Eye (tissue), 1 donor: ENCODE measurements around the gene SCUBE1.

Source experiments
- DNase-seq: peaks from one replicate; pipeline ENCODE4 v3.0.0-alpha.2; 2015

Gene SCUBE1

DNA sequence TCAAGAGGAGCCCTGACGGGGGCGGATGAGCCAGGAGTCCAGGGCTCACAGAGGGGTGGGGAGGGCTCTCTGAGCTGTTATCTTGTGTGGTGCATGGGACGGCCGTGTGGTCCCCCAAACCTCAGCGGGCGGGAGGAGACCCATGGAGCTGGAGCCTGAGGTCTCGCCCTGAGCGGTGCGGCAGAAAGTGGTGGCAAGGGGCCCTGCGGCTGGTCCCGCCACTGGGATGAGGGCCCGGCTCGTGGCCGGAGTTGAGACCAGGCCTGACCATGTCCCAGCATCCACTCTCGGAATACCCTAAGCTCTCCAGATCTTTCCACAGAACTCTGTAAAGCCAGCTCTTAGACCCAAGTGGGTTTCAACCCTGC, 133.7 kb downstream of the SCUBE1 start:
- DNase-seq = no peak

DNA sequence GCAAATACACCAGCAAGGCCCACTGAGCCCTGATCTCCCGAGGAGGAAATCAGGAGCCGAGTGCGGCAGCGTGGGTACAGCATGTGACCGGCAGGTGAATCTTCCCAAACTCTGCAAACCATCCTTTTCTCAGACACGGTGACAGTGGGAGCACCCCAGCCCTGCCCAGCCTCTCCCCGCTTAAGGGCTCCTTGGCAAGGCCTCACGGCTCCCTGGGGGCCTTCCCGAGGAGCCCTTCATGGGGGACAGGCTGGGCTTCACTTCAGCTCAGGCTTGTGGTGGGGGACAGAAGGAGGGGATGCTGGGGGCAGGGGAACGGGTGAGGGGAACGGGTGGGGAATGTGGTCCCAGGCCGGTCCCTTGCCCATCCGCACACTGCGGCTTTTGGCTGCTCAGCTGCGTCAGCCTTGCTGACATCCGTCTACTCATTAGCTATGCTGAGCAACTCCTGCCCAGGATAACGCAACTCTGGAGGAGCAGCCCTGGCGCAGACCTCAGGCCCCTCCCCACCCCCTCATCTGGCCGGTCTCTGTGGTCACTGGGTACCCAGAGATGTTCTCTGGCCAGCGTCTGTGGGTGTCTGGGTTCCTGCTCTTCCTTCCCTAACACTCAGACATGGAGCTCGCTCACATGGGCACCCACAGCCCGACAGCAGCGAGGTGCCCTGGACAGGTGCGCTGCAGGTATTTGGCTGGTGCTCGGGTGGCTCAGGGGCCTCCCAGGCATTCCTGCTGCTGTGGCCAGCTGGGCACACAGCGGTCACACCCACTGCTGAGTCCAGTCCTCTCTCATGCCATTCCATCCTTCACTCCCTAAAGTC, 134.3 kb downstream of the SCUBE1 start:
- no peak for DNase-seq

DNA sequence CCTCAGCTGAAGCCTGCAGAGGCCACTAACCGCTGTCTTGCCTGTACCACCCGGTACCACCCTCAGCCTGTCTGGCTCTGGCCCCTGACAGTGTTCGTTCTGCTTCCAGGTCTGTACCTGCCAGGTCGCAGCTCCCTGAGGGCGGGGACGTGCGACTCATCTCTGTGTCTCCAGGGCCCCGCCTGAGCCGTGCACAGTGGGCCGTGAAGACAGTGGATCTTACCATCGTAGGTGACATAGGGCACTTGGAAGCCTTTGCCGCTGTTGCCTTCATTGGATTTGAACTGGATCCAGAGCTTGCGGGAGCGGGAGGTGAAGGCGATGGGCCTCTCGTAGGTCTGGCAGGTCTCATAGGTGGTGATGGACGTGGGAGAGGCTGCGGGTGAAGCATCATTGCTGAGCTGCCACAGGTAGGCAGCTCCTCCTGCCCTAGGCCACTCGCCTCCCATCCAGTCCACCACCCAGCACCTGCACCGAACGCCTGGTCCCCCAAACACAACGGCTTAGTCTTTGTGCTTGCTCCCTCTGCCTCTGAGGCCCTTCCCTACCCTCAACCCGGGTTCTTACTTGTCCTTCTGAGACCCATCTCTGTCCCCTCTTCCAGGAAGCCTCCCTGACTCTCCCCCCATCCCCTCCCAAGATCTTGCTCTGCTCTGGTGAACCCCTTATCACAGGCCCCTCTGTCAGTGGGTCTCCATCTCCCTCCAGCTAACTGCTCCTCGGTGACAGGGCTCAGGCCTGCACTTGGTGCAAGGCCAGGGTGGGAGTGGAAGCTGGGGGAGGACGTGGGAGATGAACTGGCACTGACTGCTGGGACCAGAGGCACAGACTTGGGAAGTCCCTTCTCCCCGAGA, 135.1 kb downstream of the SCUBE1 start:
- DNase-seq = no peak

DNA sequence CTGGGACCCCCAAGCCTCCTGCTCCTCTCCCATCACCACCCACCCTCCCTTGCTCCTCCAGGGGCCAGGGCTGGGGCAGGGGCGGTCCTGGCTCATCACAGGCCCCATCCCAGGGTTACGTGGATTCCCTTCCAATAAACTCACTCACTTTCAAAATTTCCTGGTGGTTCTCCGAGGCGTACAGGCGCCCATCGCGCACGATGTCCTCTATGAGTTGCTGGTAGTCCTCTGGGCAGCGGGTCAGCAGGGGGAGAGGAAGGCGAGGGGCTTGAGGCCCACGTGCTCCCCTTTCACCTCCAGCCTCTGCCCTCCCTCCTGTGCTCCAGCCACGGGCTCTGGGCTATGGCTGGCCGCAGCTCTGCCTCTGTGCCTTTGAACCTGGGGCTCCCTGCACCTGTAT, 135.8 kb downstream of the SCUBE1 start:
- no peak for DNase-seq

DNA sequence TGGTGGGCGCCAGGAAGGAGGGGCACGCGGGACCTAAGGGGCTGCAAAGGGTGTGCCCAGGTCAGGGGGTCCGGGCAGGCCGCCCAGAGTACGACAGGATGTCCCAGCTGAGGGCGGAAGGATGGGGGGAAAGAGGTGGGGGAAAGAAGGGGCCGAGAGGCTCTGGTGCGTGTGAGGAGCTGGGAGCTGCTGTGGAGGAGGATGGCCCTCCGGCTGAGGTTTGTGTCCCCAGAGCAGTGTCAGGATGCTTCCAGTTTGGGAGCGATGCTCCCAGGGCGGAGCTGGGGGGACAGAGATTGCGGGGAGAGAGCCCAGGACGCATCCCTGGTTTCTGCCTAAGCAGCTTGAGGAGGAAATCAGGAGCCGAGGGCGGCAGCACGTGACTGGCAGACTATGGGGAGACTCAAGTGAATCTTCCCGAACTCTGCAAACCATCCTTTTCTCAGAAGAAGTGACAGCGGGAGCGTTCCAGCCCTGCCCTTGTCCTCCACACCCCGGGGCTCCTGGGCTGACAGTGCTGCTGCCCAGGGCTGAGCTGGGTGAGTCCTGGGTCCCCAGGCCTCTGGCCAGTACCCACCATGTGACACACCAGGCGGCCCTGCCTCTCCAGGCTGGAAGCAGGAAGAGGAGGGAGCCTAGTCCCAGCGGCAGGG, 136.5 kb downstream of the SCUBE1 start:
- no peak for DNase-seq

DNA sequence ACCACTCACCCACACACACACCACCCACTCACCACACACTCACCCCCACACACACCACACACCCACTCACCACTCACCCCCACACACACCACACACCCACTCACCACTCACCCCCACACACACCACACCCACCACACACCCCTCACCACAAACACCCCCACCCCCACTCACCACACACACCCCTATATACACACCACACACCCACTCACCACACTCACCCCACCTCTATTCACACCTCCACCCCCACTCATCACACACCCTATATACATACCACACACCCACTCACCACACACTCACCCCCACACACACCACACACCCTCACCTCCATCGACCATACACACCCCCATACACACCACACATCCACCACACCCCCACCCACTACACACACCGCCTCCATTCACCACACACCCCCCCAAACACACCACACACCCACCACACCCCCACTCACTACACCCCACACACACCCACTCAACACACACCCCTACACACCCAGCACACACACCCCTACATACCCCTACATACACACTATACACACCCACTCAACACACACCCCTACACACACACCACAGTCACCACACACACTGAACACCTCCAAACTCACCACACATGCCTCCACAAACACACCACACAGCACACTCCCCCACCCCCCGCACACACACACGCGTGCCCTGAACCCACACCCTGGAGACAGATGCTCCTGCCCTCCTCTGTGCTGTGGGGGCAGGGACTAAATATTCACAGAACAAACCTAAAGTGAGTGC, 137.2 kb downstream of the SCUBE1 start:
- no peak for DNase-seq

DNA sequence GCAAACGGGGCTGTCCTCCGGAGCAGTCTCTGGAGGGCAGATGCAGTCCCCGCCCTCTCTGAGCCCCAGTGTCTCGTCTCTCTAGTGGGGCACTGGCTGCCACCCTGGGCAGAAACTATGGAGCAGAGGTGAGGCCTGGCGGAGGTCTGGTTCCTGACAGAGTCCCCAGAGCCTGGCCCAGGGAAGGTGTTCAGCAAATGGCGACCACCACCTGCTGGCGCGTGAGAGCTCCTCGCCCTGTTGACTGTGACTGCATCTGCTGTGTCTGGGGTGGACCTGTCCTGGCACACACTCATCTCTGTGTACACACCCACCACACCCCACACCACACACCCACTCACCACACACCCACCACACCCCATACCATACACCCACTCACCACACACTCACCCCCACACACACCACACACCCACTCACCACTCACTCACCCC, 137.9 kb downstream of the SCUBE1 start:
- no peak for DNase-seq

DNA sequence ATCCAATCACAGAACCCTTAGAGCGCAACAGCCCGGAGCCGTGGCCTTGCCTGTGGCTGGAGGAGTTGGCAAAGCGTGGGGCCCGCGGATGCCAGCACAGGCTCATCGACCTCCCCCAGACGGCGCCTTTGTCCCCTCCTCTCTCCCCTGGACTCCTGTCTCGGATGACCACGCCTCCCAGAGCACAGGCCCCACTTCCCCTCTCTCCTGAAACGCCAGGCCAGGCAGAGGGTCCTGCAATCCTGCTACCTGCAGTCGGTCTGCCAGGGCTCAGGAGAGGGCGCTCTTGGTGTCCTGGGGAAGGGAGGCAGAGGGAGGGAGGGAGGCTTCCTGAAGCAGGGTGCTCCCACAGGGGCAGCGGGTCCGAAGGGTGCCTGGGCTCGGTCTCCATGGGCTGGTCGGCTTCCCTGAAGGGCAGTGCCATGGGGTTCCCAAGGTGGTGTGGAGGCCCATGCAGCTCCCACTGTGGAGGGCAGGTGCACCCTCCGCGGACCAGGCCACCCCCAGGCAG, 139.6 kb downstream of the SCUBE1 start:
- DNase-seq = peak; percentile 29

DNA sequence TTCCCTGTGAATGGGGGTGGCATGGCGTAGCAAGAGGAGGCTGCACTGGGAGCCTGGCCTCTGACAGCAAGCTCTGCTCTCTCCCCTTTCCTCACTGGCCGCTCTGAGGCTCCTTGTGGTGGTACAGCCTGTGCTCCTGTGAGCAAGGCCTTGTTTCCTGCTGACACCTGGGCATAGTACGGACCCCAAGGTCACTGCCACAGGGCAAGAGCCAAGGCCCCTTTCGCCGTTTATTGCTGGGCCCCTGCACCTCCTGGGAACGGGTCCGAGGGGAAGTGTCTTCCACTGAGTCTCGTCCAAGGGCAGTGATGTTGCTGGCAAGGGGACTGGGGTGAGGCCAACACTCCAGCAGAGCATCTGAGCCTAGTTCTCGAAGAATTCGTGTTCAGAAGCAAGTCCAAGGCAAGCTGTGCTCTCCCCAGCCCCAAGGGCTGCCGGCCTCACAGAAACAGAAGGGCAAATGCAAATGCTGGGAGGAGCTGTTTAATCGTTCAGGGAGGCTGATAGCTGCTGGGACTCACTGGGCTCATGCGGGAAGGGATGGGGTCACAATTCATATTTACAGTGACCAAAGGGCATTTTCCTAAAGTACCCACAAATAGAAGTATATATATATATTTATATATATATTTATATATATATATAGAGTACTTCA, 140.3 kb downstream of the SCUBE1 start:
- DNase-seq = no peak

DNA sequence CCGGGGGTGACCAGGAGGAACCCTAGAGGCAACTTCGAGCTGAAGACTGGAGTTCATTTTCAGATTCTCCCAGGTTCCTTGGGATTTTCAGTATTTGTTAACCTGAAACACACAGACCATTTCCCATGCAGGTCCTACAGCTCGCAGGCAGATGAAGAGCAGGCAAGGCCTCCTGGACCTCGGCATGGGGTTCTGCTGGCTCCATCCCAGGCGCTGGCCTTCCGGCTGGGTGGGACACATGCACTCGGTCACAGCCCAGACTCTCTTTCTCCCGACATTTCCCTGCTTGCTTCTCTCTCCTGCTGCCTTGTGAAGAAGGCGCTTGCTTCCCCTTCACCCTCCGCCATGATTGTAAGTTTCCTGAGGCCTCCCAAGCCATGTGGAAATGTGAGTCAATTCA, 140.8 kb downstream of the SCUBE1 start:
- DNase-seq = no peak

DNA sequence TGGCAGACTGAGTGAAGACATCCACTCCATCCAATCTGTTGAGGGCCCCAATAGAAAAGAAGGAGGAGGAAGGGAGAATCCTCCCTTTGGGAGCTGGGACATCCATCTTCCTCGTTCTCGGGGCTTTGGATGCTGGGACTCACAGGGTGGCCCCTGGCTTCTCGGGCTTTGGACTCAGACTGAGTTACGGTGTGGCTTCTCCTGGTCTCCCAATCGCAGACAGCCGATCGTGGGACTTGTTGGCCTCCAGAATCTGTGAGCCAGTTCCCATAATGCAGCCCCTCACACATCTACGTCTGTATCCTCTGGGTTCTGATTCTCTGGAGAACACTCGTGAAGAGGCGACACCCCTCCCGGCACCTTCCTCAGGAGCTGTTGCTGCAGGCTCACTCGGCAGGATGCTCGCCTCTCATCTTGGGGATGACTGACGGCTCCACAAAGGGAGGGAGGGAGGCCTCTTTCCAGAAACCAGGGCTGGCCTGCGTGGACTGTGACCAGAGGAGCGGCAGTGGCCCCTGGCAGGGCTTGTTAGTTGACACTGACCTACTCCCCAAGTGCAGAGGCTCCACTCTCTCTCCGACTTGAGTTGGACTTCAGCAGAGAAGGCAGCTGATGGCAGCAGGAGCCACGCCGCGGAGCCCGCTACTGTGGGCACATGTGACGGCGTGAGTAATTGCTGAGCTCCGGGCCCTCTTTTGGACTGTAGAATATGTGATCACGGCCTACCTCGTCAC, 141.5 kb downstream of the SCUBE1 start:
- no peak for DNase-seq

DNA sequence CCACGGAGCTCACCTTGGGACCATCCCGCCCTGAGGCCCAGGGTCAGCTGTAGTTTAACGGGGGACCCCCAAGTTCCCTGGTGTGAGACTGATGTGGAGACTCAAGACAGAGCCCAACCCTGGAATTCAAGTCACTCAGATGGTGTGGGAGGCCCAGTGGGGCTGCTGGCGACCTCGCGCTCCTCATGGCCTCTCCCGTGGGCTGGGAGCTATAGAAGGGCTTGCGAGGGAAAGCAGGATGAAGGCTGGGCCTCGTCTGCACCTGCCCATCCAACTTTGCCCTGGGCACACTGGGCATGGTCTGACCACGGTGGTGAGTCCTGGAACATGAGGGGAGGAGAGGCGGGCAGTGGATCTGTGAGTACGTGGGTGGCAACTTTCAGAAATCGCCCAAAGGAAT, 142.6 kb downstream of the SCUBE1 start:
- no peak for DNase-seq

DNA sequence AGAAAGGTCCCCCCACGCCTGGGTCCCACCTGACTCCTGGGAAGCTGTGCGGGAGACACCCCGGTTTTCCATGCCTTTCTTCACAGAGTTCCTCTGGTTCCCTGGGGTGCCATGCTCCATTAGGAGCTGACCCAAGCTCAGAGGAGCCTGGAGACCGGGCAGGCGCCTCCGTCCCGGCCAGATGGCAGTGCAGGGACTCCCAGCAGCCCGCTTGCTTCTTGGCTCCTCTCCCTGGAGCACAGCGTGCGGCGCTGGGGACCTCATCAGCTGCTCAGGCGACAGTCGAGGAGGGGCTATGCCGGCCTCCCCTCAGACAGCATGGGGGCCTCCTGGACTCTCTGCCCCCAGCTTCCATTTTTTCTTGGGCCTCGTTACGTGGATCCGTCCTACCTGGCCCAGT, 143.1 kb downstream of the SCUBE1 start:
- DNase-seq = no peak

DNA sequence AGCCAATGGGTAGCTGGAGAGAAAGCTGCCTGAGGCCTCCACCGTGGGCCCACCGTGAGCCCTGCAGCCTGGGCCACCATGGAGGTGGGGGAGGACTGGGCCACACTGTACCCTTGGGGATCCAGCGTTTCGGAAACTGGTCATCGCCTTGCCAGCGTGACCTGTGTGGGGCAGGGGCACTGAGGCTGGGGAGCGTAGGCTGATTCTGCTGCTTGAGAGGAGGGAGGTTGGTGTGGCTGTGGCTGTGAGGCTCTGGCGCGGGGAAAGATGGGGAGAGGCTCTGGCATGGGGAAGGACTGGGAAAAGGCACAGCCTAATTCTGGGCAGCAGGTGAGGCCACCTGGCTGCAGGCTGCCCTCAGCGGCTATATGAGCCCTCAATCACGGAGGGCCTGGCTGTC, 143.6 kb downstream of the SCUBE1 start:
- DNase-seq = no peak

DNA sequence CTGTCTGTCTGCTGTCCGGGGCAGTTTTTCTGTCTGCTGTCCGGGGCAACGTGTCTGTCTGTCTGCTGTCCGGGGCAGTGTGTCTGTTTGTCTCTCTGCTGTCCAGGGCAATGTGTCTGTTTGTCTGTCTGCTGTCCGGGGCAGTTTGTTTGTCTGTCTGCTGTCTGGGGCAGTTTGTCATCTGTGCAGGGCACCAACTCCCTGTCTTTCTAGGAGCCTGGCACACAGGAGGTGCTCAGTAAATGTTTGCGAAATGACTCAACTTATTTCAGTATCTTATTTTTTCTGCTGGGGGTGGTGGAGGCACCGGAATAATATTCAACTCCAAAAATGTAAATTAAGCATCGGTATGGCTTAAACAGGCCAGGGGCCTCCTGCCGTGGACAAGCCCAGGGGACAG, 144.2 kb downstream of the SCUBE1 start:
- DNase-seq = no peak

DNA sequence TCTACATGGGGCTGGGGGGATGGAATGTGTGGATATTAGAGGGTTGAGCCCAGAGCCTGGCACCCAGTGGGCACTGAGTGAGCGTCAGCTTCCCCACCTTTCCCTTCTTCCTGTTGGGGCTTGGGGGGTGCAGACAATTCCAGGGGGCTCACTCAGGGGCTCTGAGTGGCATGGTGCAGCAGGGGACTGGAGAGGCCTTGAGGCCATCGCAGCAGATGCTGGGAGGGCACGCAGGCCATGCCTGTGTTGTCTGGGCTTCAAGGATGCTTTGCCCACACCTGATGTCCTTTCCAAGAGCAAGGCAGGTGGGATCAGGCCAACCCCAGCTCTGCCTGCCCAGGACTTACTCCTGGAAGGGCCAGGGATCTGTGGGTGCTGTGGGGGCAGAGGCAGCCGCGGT, 145.0 kb downstream of the SCUBE1 start:
- no peak for DNase-seq

DNA sequence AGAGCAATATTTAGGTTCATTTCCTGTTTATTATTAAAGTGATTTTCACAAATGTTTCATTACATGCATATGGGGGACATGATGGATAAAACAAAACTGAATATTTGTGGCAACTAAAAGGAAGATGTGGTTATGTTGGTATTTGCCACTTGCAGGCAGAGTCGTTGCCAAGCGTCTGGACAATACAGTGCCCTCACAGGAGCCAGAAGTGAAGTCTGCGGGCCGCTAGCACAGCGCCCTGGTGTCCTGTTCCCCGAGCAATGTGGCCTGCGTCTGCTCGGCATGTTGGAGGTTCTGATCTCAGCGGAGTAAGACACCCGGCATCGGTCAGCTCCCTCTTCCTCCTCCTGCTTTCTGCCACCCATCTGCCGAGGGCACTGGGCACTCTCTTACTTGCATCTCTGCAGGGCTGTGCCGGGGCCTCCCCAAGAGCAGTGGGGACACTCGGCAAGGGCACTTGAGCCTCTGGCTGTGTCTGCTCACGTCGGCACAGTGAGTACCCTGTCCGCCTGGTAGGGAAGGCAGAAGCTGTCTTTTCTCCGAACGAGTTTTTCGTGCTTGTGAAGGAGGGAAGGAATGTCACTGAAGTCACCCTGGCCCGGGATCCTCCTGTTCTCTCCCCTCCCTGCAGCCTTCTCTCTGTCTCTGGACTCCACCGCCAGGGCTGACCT, 145.8 kb downstream of the SCUBE1 start:
- DNase-seq = no peak

DNA sequence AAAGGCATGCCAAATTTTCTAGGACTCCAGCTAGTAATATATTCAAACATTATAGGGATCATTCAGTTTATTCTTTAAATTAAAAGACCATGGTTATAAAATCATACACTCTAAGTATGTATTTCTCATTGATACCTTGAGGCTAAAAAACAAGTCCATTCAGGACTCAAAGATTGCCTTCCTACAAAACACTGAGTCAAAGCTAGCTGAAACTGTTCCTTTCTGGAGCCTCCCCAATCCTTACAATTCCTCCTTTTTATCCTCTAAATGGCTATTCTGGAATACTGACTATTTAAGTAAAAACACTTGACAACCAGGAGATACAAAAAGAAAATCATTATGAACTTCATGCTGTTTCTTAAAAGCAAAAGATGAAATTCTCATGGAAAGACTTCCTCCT, 151.3 kb downstream of the SCUBE1 start:
- DNase-seq = no peak

DNA sequence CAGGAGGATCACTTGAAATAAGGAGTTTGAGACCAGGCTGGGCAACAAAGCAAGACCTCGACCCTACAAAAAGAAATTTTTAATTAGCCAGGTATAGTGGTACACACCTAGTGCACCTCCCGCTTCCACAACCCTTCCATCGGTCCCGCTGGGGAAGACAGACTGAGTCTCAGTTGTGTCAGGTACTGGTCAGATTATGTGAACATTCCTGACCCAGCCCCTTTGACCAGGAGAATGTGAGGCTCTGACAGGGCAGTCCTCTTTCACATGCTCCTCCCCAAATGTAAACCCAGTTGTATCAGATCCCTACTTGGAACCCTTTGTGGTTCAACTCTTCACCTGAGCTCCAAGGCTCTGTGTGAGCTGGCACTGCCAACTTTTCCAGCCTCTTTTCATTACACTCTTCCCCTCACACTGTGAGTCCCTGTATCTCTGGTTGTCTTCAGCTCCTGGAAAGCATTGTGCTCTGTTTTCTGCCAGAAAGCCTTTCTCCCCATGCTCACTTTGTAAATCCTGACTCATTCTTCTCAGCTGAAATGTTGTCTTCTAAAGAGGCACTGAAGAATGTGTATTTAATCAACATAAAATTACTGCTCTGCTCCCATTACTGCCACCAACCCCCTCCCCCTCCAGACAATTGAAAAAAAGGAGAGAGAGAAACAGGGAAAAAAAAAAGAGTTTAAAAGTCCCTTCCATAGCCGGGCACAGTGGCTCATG, 154.2 kb downstream of the SCUBE1 start:
- DNase-seq = no peak
